Aorta (tissue), 5 donors: ENCODE data around the gene PKP2. TPM values are rescaled to one million over a fixed set of nuclear protein-coding genes. Genes with fewer than 3 reads are reported as not detected.

Experiments used
- ATAC-seq: fragments of 200-7000 bp; cut with Tn5 transposase; one replicate; pipeline ENCODE4 v1.9.1; 2022; ENCODE audit warnings: moderate library complexity; ENCODE audit not compliant: low FRiP score
- DNase-seq, 2 donors: peaks; one replicate each; pipeline ENCODE4 v3.0.0-alpha.2; 2020
- H3K27ac ChIP-seq, 2 donors: one replicate each; pipeline ENCODE4 v1.5.1; 2013; ENCODE audit warnings: low read length in 2 of 2, mild to moderate bottlenecking in 2 of 2, moderate library complexity in 2 of 2, control low read depth in 1 of 2, inconsistent platforms in 1 of 2, low read depth in 1 of 2
- H3K27me3 ChIP-seq, 2 donors: one replicate each; pipeline ENCODE4 v1.6.1; 2013; ENCODE audit warnings: control low read depth in 1 of 2, low read length in 1 of 2, mild to moderate bottlenecking in 1 of 2, moderate library complexity in 1 of 2; ENCODE audit not compliant: insufficient read depth in 2 of 2, control insufficient read depth in 1 of 2
- H3K36me3 ChIP-seq, 2 donors: one replicate each; pipeline ENCODE4 v1.6.1; 2013; ENCODE audit warnings: control low read depth in 1 of 2, low read length in 1 of 2, mild to moderate bottlenecking in 1 of 2; ENCODE audit not compliant: insufficient read depth in 2 of 2, control insufficient read depth in 1 of 2
- H3K4me1 ChIP-seq, 2 donors: one replicate each; pipeline ENCODE4 v1.6.1; 2013; ENCODE audit warnings: low read length in 2 of 2, control low read depth in 1 of 2, mild to moderate bottlenecking in 1 of 2, moderate library complexity in 1 of 2; ENCODE audit not compliant: insufficient read depth in 2 of 2, control insufficient read depth in 1 of 2
- H3K4me3 ChIP-seq, 2 donors: one replicate each; pipeline ENCODE4 v1.5.1; 2013; ENCODE audit warnings: low read length in 2 of 2, control low read depth in 1 of 2, mild to moderate bottlenecking in 1 of 2
- H3K9me3 ChIP-seq: one replicate; pipeline ENCODE4 v1.6.1; 2013; ENCODE audit warnings: mild to moderate bottlenecking, low read length; ENCODE audit not compliant: control insufficient read depth
- WGBS, 2 donors: extraction: QIAGEN DNeasy Blood & Tissue Kit; methylation state at CpG; one replicate each; pipeline ENCODE4 v1.1.7; 2013; 5-methylcytosine and 5-hydroxymethylcytosine counted together
- intact Hi-C, 2 donors: fragments of 100-400 bp; cut with DNase I; formaldehyde crosslinking; loops; one replicate each; pipeline versions ENCODE4 v1.14.2 to v1.15.0; 2022
- polyA plus RNA-seq, 2 donors: library from polyadenylated mRNA; stranded (reverse); fragments of 200-250 nt; gene quantifications; one replicate each; pipeline ENCODE4 v1.2.3, GENCODE V29; 2013
- total RNA-seq, 2 donors: library from RNA; stranded (reverse); fragmentation: NEBNext Ultra II Directional; extraction: Animal tissue kit (Norgen Biotek cat#: 25700); gene quantifications; one replicate each; pipeline ENCODE4 v1.2.1, GENCODE V29; 2021
- donor health status: healthy with polysubstance abuse.
- donor health status: Bipolar disorder and iron deficiency.
- donor health status: DM: no; HTN: no; CAD: no.
- donor health status: DM: no; HTN: no; CAD: no.
- donor health status: DM: yes; HTN: yes; CAD: no.

The PKP2 gene
- total and polyA plus RNA-seq, 4 donors, result 0.38 to 4.4 (median 1.1) TPM

DNA sequence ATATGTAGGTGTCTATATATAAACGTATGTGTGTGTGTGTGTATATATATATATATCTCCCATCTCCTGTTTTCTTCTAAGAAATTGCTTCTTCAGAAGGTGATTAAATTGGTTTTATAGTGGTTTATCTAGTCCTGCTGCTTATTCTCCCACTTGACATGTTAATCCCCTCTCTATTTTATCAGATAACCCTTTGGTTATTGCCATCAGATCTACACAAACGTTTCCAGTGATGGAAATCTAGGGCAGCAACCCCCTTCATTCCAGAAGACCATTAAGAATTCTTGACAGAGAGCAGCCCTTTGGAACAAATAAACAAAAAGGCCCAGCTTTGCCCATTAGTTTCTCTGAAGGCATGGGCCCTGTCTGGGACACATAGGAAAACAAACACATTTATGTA is 106.7 kb downstream of the PKP2 start:
- no peaks in the 10 kb centered on the region for H3K4me1 ChIP-seq
- 47% methylated on average over 2 of the region's 2 CpGs for WGBS, 2 donors
- no peak overlapping the region for H3K27ac ChIP-seq
- H3K4me3 ChIP-seq, result no peak overlapping the region
- ATAC-seq (no peak), DNase-seq (no peak)
- H3K9me3 ChIP-seq, result no peaks in the 10 kb centered on the region
- H3K27me3 ChIP-seq, result peaks cover 0 to 1% of the 10 kb centered on the region in 2 donors
- intact Hi-C loops, result no loop called here
- no peaks in the 10 kb centered on the region for H3K36me3 ChIP-seq

- H3K36me3 ChIP-seq, result no peaks in the 10 kb centered on the region
- intact Hi-C loops, result no loop called here
- no peaks in the 10 kb centered on the region for H3K4me1 ChIP-seq
- DNase-seq (no peak), ATAC-seq (no peak)
- no peaks in the 10 kb centered on the region for H3K9me3 ChIP-seq
- no peak overlapping the region for H3K4me3 ChIP-seq
- H3K27ac ChIP-seq, result no peak overlapping the region
- peaks cover 0 to 1% of the 10 kb centered on the region in 2 donors for H3K27me3 ChIP-seq
Measured at GRCh38 chr12:32789446-32789845, 107.1 kb downstream of the PKP2 start.

DNA sequence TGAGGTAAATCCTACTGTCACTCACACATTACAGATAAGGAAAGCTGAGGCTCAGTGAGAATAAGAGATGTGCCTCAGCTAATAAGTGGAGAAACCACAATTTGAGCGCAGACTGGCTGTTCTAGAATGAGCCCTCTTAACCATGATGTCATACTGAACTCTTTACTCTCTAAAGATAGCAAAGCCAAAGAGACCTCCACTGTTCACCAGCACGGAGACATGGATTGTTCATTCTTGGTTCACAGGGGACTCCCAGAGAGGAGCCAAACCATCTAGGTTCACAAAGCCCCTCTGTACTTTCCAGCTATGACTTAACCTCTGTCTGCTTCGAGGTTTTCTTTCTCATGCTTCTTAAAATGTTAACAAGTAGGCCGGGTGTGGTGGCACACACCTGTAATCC is 108.2 kb downstream of the PKP2 start:
- H3K36me3 ChIP-seq, result no peaks in the 10 kb centered on the region
- H3K4me3 ChIP-seq, result no peak overlapping the region
- H3K27ac ChIP-seq, result no peak overlapping the region
- H3K4me1 ChIP-seq, result no peaks in the 10 kb centered on the region
- no peaks in the 10 kb centered on the region for H3K9me3 ChIP-seq
- peaks cover 0 to 1% of the 10 kb centered on the region in 2 donors for H3K27me3 ChIP-seq
- WGBS, 2 donors, result 84 to 90% methylated on average over 4 of the region's 4 CpGs
- ATAC-seq (no peak), DNase-seq (no peak)
- intact Hi-C loops, result no loop called here

DNA sequence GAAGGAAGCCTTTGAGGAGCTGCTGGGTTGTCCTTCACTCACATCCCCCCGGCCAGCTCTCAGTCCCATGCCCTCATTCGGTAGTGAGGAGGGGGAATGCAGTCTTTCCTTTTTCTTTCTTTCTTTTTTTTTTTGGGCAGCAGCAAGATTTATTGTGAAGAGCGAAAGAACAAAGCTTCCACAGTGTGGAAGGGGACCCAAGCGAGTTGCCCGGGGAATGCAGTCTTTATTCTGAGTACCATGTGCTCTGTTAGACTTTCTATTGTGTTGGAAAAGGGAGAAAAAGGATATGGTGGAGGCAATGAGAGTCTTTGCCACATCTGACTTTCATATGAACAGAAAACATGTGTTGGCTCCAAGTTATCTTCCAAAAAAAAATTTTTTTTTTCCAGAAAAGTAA is 111.0 kb downstream of the PKP2 start:
- intact Hi-C loops, result no loop called here
- 45 to 69% methylated on average over 5 of the region's 5 CpGs for WGBS, 2 donors
- Histone ChIP-seq H3K4me1 (no peaks in the 10 kb centered on the region), H3K4me3 (no peak overlapping the region), H3K36me3 (no peaks in the 10 kb centered on the region), H3K27ac (no peak overlapping the region), H3K27me3 (peaks cover 0 to 1% of the 10 kb centered on the region in 2 donors), H3K9me3 (no peaks in the 10 kb centered on the region)
- DNase-seq, result no peak
- no peak for ATAC-seq

- no peak for DNase-seq
- Histone ChIP-seq H3K27ac (no peak overlapping the region), H3K36me3 (no peaks in the 10 kb centered on the region), H3K9me3 (no peaks in the 10 kb centered on the region), H3K4me3 (no peak overlapping the region), H3K27me3 (peaks cover 0 to 1% of the 10 kb centered on the region in 2 donors), H3K4me1 (no peaks in the 10 kb centered on the region)
- 54 to 64% methylated on average over 3 of the region's 3 CpGs for WGBS, 2 donors
- intact Hi-C loops, result no loop called here
- ATAC-seq, result no peak
Measured at GRCh38 chr12:32783029-32783428, 113.5 kb downstream of the PKP2 start.

DNA sequence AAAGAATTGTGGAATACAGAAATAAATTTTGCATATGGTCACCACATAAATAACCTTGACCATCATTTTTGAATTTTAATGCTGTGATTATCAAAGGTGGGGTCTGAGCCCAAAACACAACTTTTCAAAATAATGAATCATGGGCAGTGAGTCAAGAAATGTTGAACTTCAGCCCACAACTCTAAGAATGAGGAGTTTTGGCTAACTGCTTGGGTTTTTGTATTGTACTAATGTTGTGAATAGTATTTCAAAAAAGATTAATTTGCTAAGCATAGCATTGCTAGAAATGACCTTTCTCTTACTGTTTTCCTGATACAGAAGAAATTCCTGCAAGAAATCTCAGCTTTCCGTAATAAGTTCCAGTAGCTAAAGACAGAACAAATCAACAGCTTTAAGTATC is 116.5 kb downstream of the PKP2 start:
- WGBS, 2 donors, result 4 to 5% methylated on average over 1 of the region's 1 CpG
- H3K9me3 ChIP-seq, result no peaks in the 10 kb centered on the region
- H3K36me3 ChIP-seq, result no peaks in the 10 kb centered on the region
- no peak overlapping the region for H3K4me3 ChIP-seq
- no peaks in the 10 kb centered on the region for H3K27me3 ChIP-seq
- intact Hi-C loops, result no loop called here
- no peak for ATAC-seq
- no peaks in the 10 kb centered on the region for H3K4me1 ChIP-seq
- H3K27ac ChIP-seq, result no peak overlapping the region
- no peak for DNase-seq

DNA sequence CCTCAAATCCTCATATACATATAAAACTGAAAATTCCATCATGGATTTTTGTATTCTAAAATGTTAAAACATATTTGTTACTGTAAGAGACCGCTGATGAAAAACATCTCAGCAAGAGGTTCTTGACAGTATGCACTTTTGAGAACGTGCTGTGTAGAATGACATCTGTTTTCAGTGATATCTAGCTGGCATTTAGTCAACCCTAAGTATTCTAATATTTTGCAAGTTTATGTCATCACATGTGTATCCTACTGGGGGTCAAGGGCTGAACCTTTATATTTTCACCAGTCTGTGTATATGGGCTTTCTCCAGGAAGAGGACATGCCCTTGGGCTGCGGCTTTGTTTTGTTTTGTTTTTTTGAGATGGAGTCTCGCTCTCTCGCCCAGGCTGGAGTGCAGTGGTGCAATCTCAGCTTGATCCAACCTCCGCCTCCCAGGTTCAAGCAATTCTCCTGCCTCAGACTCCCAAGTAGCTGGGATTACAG is 118.8 kb downstream of the PKP2 start:
- DNase-seq (no peak), ATAC-seq (no peak)
- intact Hi-C loops, result no loop called here
- Histone ChIP-seq H3K4me1 (no peaks in the 10 kb centered on the region), H3K27ac (no peak overlapping the region), H3K36me3 (no peaks in the 10 kb centered on the region), H3K27me3 (no peaks in the 10 kb centered on the region), H3K4me3 (no peak overlapping the region), H3K9me3 (no peaks in the 10 kb centered on the region)
- 50 to 54% methylated on average over 6 of the region's 6 CpGs for WGBS, 2 donors

DNA sequence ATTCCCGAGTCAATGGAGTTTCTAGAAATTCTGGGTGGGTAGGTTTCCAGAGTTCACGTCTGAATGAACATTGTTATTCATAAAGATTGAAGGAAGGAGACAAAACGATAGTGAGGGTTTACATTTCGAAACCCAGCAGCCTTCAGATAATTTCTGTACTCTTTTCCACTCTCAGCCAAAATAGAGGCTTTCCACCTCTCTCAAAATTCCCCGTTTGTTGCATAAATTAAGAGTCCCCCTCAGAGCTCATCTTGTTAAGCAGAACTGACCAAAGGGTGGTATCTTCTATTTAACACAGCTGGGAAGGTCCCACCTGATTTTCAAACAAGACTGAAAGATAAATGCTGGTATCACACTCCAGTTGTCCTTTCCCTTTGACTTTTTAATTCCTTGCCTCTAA is 119.4 kb downstream of the PKP2 start:
- ATAC-seq (no peak), DNase-seq (no peak)
- 59% methylated on average over 5 of the region's 5 CpGs for WGBS, 2 donors
- H3K9me3 ChIP-seq, result no peaks in the 10 kb centered on the region
- no peaks in the 10 kb centered on the region for H3K27me3 ChIP-seq
- H3K4me1 ChIP-seq, result no peaks in the 10 kb centered on the region
- intact Hi-C loops, result no loop called here
- H3K4me3 ChIP-seq, result no peak overlapping the region
- no peak overlapping the region for H3K27ac ChIP-seq
- H3K36me3 ChIP-seq, result no peaks in the 10 kb centered on the region

- Histone ChIP-seq H3K27me3 (no peaks in the 10 kb centered on the region), H3K27ac (no peak overlapping the region), H3K36me3 (no peaks in the 10 kb centered on the region), H3K9me3 (no peaks in the 10 kb centered on the region), H3K4me1 (no peaks in the 10 kb centered on the region), H3K4me3 (no peak overlapping the region)
- intact Hi-C loops, result no loop called here
- ATAC-seq (no peak), DNase-seq (no peak)
- 72 to 74% methylated on average over 4 of the region's 4 CpGs for WGBS, 2 donors
Measured at GRCh38 chr12:32776258-32776657, 120.3 kb downstream of the PKP2 start.
